Heart left ventricle (tissue), 13 donors: ENCODE measurements around the gene TRPV5.

Source experiments
- CTCF ChIP-seq, 12 donors: fragments of 200-600 bp; sonication (generic) in 4 of 12; IDR thresholded peaks; one replicate each; pipeline versions ENCODE4 v1.5.0 to v1.8.0; 2018 to 2022; ENCODE audit warnings: antibody characterized with exemption in 12 of 12, mild to moderate bottlenecking in 5 of 12
- POLR2A ChIP-seq, 2 donors: fragments of 450-650 bp; IDR thresholded peaks; one replicate each; pipeline ENCODE4 v1.6.1; 2017; ENCODE audit warnings: antibody characterized with exemption in 2 of 2, mild to moderate bottlenecking in 2 of 2, moderate library complexity in 2 of 2
- donor health status: ischemic (EF 13 %, LVEDD 7.1; RV severe dilation, severe dysfunction).
- donor health status: DM: no; HTN: yes; CAD: no.
- donor health status: DM: no; HTN: no; CAD: no.
- donor health status: ischemic (EF 25% LVEDD 6.9; RV normal size, moderate dysfunction).
- donor health status: ischemic (EF 25% LVEDD 5.7; RV mildly dilated, moderate dysfunction).
- donor health status: ischemic (EF 35%, LVEDD 5.7; RV mildly dilated, moderate dysfunction).
- donor health status: nonischemic (EF 11% LVEDD 7.7; RV severe dilation, severe dysfunction).
- donor health status: DM: yes; HTN: yes; CAD: no.
- donor health status: PGD.
- donor health status: ischemic (EF 29% LVEDD 5.4; RV normal size, mild dysfunction).
- donor health status: nonischemic (EF 23%, LVEDD 6.1; RV moderate dilation, normal function).

- no peak for TF ChIP-seq CTCF (IDR thresholded peaks at IDR 0.05)
- TF ChIP-seq POLR2A (IDR thresholded peaks at IDR 0.05): no peak
Measured at GRCh38 chr7:142885311-142886230, 48.0 kb downstream of the TRPV5 start, which contains the start of gene TRPV6.
